Activated CD8-positive, alpha-beta T cell treated with anti-CD3 and anti-CD28 coated beads for 36 hours (primary cell): ENCODE data around the gene SPOCK2. TPM values are rescaled to one million over a fixed set of nuclear protein-coding genes. Genes with fewer than 3 reads are reported as not detected.
A peak's percentile ranks its signal among the peaks of the same experiment; 100 is the strongest.

Experiments
- ATAC-seq: fragments of 200-7000 bp; cut with Tn5 transposase; one replicate; pipeline ENCODE4 v1.10.0; 2021; ENCODE audit warnings: mild to moderate bottlenecking, moderate library complexity
- CTCF ChIA-PET: fragments of 350-600 bp; sonication (Branson Sonifier 250); formaldehyde crosslinking; loops from one replicate; lab custom pipeline; 2021; ENCODE audit warnings: antibody characterized with exemption; lab: Charles Lee
- POLR2A ChIA-PET: fragments of 350-600 bp; sonication (Branson Sonifier 250); formaldehyde crosslinking; loops from one replicate; lab custom pipeline; 2021; ENCODE audit warnings: antibody characterized with exemption; lab: Charles Lee
- DNase-seq: peaks from one replicate; pipeline ENCODE4 v3.0.0-alpha.2; 2020
- H3K27ac Mint-ChIP-seq: one replicate; pipeline ENCODE4 v1.8.0; 2021; ENCODE audit warnings: mild to moderate bottlenecking, mixed read lengths
- H3K27me3 Mint-ChIP-seq: one replicate; pipeline ENCODE4 v1.8.0; 2021; ENCODE audit warnings: mixed read lengths
- H3K36me3 Mint-ChIP-seq: one replicate; pipeline ENCODE4 v1.8.0; 2021; ENCODE audit warnings: low read depth, mixed read lengths
- H3K4me1 Mint-ChIP-seq: one replicate; pipeline ENCODE4 v1.8.0; 2021; ENCODE audit warnings: low read depth, mixed read lengths
- H3K4me3 Mint-ChIP-seq: one replicate; pipeline ENCODE4 v1.8.0; 2021; ENCODE audit warnings: mild to moderate bottlenecking, moderate library complexity, mixed read lengths
- H3K9me3 Mint-ChIP-seq: one replicate; pipeline ENCODE4 v1.8.0; 2021; ENCODE audit warnings: mixed read lengths
- intact Hi-C: fragments of 100-400 bp; cut with micrococcal nuclease; formaldehyde crosslinking; loops from one replicate; pipeline ENCODE4 v1.10.0; 2022
- total RNA-seq, 2 experiments: library from RNA; stranded (reverse); gene quantifications; one replicate each; pipeline ENCODE4 v1.2.3, GENCODE V29; 2021
- TF ChIP-seq, protein P1 (sequence below): fragments of 200-600 bp; IDR thresholded peaks from one replicate; pipeline ENCODE4 v1.8.0; 2022; ENCODE audit warnings: antibody characterized with exemption, mild to moderate bottlenecking

Gene SPOCK2
- total RNA-seq, 2 experiments from 2014 or later = 134 to 135 TPM

DNA sequence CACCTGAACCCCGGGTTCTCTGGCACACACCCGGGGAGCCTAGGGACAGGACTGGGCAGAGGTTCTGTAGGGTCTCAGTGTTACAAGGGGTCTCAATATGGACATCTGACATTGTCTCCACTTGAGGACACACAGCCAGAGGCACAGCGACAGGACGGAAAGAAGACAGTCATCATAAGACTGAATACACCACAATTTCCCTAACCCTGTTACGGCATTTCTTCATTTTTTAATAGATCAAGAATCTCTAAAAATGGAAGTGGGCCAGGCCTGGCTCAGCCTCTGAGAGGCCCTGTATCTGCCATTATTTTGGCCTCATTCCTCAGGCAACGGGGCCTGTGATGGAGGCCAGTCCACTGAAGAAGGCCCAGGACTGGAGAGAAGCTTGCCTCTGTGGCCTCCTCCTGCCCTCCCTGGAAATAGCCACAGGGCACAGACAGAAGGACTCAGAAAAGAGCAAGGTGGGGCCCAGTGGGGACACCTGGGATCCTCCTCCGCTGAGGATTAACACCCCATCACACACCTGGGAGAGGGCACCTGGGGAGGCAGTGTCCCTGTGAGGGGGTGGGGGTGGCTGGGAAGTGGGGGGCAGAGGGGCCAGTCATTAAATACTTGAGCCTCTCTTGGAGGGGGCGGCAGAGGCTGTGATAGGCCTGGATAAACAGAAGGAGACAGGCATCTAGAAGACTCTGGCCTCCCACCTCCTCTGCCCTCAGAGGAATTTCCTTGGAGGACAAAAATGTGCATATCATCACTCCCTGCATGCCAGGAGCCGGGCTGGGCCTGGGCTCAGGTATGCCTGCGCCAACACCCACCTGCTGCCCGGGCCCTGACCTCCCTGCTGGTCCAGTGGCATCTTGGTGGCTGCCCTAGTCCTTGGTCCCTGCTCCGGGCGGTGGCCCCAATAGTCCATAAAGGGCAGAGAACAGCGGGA lies 8.0 kb downstream of the SPOCK2 start:
- Mint-ChIP-seq H3K4me3 (peak overlapping the region; percentile 58), H3K4me1 (peaks cover 90% of the 10 kb centered on the region), H3K27ac (peak overlapping the region; percentile 95), H3K9me3 (no peaks in the 10 kb centered on the region), H3K27me3 (no peaks in the 10 kb centered on the region), H3K36me3 (peaks cover 46% of the 10 kb centered on the region)
- intact Hi-C loops = loop anchor here (10.0 kb wide), 1 partner anchor 254 kb away; no protein-coding TSS in a partner anchor
- ChIA-PET POLR2A (interaction anchor here (1.2 to 2.5 kb wide), 4 partner anchors 8 to 247 kb away, joined by 3 to 19 read pairs (median 6); partner anchors contain the start of gene SPOCK2), CTCF (interaction anchor here (0.9 to 1.9 kb wide), 5 partner anchors 10 to 247 kb away, joined by 3 to 13 read pairs (median 3); no protein-coding TSS in a partner anchor)
- ATAC-seq (peak; percentile 1), DNase-seq (no peak)
- TF ChIP-seq, protein P1, sequence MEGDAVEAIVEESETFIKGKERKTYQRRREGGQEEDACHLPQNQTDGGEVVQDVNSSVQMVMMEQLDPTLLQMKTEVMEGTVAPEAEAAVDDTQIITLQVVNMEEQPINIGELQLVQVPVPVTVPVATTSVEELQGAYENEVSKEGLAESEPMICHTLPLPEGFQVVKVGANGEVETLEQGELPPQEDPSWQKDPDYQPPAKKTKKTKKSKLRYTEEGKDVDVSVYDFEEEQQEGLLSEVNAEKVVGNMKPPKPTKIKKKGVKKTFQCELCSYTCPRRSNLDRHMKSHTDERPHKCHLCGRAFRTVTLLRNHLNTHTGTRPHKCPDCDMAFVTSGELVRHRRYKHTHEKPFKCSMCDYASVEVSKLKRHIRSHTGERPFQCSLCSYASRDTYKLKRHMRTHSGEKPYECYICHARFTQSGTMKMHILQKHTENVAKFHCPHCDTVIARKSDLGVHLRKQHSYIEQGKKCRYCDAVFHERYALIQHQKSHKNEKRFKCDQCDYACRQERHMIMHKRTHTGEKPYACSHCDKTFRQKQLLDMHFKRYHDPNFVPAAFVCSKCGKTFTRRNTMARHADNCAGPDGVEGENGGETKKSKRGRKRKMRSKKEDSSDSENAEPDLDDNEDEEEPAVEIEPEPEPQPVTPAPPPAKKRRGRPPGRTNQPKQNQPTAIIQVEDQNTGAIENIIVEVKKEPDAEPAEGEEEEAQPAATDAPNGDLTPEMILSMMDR = no peak

DNA sequence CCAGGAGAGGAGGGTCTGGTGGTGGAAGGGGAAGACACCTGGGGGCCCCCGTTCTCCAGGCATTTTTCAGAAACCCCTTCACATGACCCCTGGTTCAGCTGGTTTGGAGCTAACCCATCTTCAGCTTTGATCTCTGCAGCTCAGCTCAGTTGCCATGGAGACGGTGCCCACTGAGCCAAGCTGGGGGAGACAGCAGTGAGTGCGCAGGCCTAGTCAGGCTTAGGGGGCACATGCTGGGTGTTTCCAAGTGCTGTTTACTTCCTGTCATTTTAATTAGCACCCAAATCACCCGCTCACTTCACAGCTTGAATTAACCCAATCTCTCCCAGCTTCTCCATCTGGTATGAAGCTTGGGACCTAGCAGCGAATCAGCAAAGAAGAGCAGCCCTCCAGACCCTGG lies 9.0 kb downstream of the SPOCK2 start:
- TF ChIP-seq, protein P1 = no peak
- POLR2A ChIA-PET = interaction anchor here (0.6 to 2.5 kb wide), 5 partner anchors 9 to 253 kb away, joined by 3 to 19 read pairs (median 5); partner anchors contain the start of gene SPOCK2
- intact Hi-C loops = no loop called here
- H3K27me3 Mint-ChIP-seq = no peaks in the 10 kb centered on the region
- peak overlapping the region; percentile 58 for H3K4me3 Mint-ChIP-seq
- H3K36me3 Mint-ChIP-seq = peaks cover 44% of the 10 kb centered on the region
- H3K9me3 Mint-ChIP-seq = no peaks in the 10 kb centered on the region
- H3K4me1 Mint-ChIP-seq = peaks cover 91% of the 10 kb centered on the region
- CTCF ChIA-PET = interaction anchor here (0.9 to 1.9 kb wide), 8 partner anchors 9 to 258 kb away, joined by 3 to 13 read pairs (median 3); no protein-coding TSS in a partner anchor
- peak overlapping the region; percentile 95 for H3K27ac Mint-ChIP-seq
- ATAC-seq = peak; percentile 64
- peak; percentile 90 for DNase-seq

DNA sequence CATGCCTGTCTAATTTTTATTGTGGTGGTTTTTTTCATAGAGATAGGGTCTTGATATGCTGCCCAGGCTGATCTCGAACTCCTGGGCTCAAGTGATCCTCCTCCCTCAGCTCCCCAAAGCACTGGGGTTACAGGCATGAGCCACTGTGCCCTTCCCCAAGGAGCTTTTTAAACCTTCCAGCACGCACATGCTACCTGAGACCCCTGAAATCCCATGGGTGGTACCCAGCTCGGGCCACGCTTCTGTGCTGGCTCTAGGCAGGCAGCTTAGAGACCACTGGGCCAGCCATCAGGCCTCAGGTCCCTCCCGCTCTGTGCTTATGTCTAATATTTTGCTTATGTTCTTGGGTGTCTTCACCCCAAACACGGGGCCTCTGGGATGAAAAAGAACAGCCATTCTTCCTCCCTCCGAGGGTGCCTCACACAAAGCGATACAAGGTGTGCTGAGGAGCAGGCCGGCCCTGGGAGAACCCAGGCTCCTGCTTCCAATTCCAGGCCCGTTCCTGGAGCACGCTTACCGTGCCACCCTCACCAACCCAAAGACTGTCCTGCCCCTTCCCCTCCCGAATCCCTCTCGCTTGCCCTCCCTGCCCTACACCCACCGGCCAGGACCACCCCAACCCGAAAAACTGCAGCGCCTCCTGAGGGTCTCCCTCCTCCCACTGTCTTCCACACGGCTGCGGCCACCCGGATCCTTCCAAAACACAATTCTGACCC lies 10.9 kb downstream of the SPOCK2 start:
- POLR2A ChIA-PET = interaction anchor here (0.6 to 2.5 kb wide), 9 partner anchors 10 to 263 kb away, joined by 3 to 19 read pairs (median 4); partner anchors contain the start of genes ANAPC16 and SPOCK2
- intact Hi-C loops = no loop called here
- H3K9me3 Mint-ChIP-seq = no peaks in the 10 kb centered on the region
- DNase-seq (no peak), ATAC-seq (no peak)
- peak overlapping the region; percentile 85 for H3K27ac Mint-ChIP-seq
- H3K4me1 Mint-ChIP-seq = peaks cover 89% of the 10 kb centered on the region
- CTCF ChIA-PET = interaction anchor here (0.9 to 2.4 kb wide), 4 partner anchors 12 to 256 kb away, joined by 3 to 17 read pairs (median 4); no protein-coding TSS in a partner anchor
- H3K27me3 Mint-ChIP-seq = no peaks in the 10 kb centered on the region
- TF ChIP-seq, protein P1 = no peak
- H3K36me3 Mint-ChIP-seq = peaks cover 47% of the 10 kb centered on the region
- peak overlapping the region; percentile 46 for H3K4me3 Mint-ChIP-seq

DNA sequence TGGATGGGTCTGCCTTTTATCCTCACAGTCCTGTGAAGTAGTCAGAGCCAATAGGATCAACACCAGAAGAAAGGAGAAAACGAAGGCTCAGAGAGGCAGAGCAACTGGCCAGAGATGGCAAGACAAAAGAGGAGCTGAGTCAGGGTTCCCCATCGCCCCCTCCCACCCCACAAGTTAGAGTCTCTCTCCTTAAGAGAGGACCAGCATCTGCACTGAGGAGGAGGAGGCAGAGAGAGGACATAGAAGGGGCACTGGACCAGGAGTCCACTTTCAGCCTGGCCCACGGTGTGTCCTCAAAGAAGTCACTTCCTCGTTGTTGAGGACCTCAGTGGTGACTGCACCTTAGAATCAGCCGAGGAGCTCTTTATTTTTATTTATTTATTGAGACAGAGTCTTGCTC lies 11.6 kb downstream of the SPOCK2 start:
- Mint-ChIP-seq H3K4me1 (peaks cover 88% of the 10 kb centered on the region), H3K27ac (peak overlapping the region; percentile 85), H3K9me3 (no peaks in the 10 kb centered on the region), H3K4me3 (no peak overlapping the region), H3K27me3 (no peaks in the 10 kb centered on the region), H3K36me3 (peaks cover 53% of the 10 kb centered on the region)
- intact Hi-C loops = no loop called here
- ChIA-PET CTCF (interaction anchor here (0.9 to 2.4 kb wide), 4 partner anchors 11 to 257 kb away, joined by 3 to 17 read pairs (median 4); no protein-coding TSS in a partner anchor), POLR2A (interaction anchor here (0.6 to 1.6 kb wide), 9 partner anchors 10 to 264 kb away, joined by 3 to 10 read pairs (median 4); partner anchors contain the start of genes ANAPC16 and SPOCK2)
- DNase-seq = no peak
- ATAC-seq = no peak
- TF ChIP-seq, protein P1 = no peak
